Hepatocyte (in vitro differentiated cells): ENCODE measurements around the gene MYO3B. TPM values are rescaled to one million over a fixed set of nuclear protein-coding genes. Genes with fewer than 3 reads are reported as not detected.
A peak's percentile ranks its signal among the peaks of the same experiment; 100 is the strongest.

Source experiments
- DNase-seq: peaks from one replicate; pipeline ENCODE4 v3.0.0-alpha.2; 2016; ENCODE audit warnings: low spot score
- H2AFZ ChIP-seq: fragments of 200-600 bp; sonication (generic); 2 replicates; pipeline ENCODE4 v1.6.0; 2016; ENCODE audit warnings: antibody characterized with exemption, mild to moderate bottlenecking
- H3K27ac ChIP-seq: fragments of 200-600 bp; sonication (generic); 2 replicates; pipeline ENCODE4 v1.5.1; 2016; ENCODE audit warnings: mild to moderate bottlenecking
- H3K27me3 ChIP-seq: fragments of 200-600 bp; sonication (generic); 2 replicates; pipeline ENCODE4 v1.6.1; 2016
- H3K36me3 ChIP-seq: fragments of 200-600 bp; sonication (generic); replicated peaks from 2 replicates; pipeline ENCODE4 v1.5.1; 2016; ENCODE audit warnings: low read depth; ENCODE audit not compliant: insufficient read depth
- H3K4me1 ChIP-seq: fragments of 200-600 bp; sonication (generic); 2 replicates; pipeline ENCODE4 v1.5.1; 2016; ENCODE audit warnings: mild to moderate bottlenecking, moderate library complexity; ENCODE audit not compliant: insufficient read depth
- H3K4me2 ChIP-seq: fragments of 200-600 bp; sonication (generic); 2 replicates; pipeline ENCODE4 v1.6.0; 2016
- H3K4me3 ChIP-seq: fragments of 200-600 bp; sonication (generic); 2 replicates; pipeline ENCODE4 v1.5.1; 2016; ENCODE audit warnings: mild to moderate bottlenecking
- H3K79me2 ChIP-seq: fragments of 200-600 bp; sonication (generic); 2 replicates; pipeline ENCODE4 v1.6.0; 2017; ENCODE audit warnings: mild to moderate bottlenecking
- H3K9me2 ChIP-seq: fragments of 200-600 bp; sonication (generic); replicated peaks from 2 replicates; pipeline ENCODE4 v1.6.0; 2017; ENCODE audit warnings: mild to moderate bottlenecking; ENCODE audit not compliant: insufficient read depth
- H3K9me3 ChIP-seq: fragments of 200-600 bp; sonication (generic); 2 replicates; pipeline ENCODE4 v1.5.1; 2016; ENCODE audit warnings: low read depth, mild to moderate bottlenecking
- H4K20me1 ChIP-seq: fragments of 200-600 bp; sonication (generic); 2 replicates; pipeline ENCODE4 v1.6.0; 2016; ENCODE audit warnings: mild to moderate bottlenecking; ENCODE audit not compliant: insufficient read depth, poor library complexity, severe bottlenecking
- EZH2 ChIP-seq: fragments of 200-600 bp; sonication (generic); IDR thresholded peaks from 2 replicates; pipeline ENCODE4 v1.6.1; 2016; ENCODE audit warnings: antibody characterized with exemption, mild to moderate bottlenecking, borderline replicate concordance
- EZH2phosphoT487 ChIP-seq: fragments of 200-600 bp; sonication (generic); IDR thresholded peaks from one replicate; pipeline ENCODE4 v1.6.1; 2018; ENCODE audit warnings: antibody characterized with exemption, mild to moderate bottlenecking, low read depth, moderate library complexity; ENCODE audit not compliant: unreplicated experiment, severe bottlenecking
- WGBS: methylation state at CpG from one replicate; pipeline ENCODE4 v1.1.6; 2016; ENCODE audit warnings: low lambda C conversion rate; ENCODE audit errors: missing lambda C conversion rate; 5-methylcytosine and 5-hydroxymethylcytosine counted together
- polyA plus RNA-seq: library from polyadenylated mRNA; unstranded; fragments of >200 nt; fragmentation: Nextera tagmentation; extraction: Ambion mirVana; gene quantifications from 2 replicates; pipeline ENCODE4 v1.2.1, GENCODE V29; 2016
- total RNA-seq: library from RNA; depleted of rRNA; stranded (reverse); fragments of >200 nt; gene quantifications from 2 replicates; pipeline ENCODE4 v1.2.3, GENCODE V29; 2014
- TF ChIP-seq, protein P1 (sequence below): fragments of 200-600 bp; sonication (generic); IDR thresholded peaks from 2 replicates; pipeline ENCODE4 v1.5.1; 2016; ENCODE audit warnings: antibody characterized with exemption, mild to moderate bottlenecking; ENCODE audit not compliant: poor library complexity

MYO3B gene
- total and polyA plus RNA-seq, 2 experiments from 2014 or later, result 0.63 to 1.1 TPM

- Histone ChIP-seq H4K20me1 (no peaks in the 10 kb centered on the region), H3K36me3 (no peaks in the 10 kb centered on the region), H3K4me2 (no peak overlapping the region), H3K4me1 (no peaks in the 10 kb centered on the region), H2AFZ (no peak overlapping the region), H3K27ac (no peak overlapping the region), H3K9me3 (no peaks in the 10 kb centered on the region), H3K27me3 (peaks cover 14% of the 10 kb centered on the region), H3K4me3 (no peak overlapping the region), H3K9me2 (no peaks in the 10 kb centered on the region), H3K79me2 (no peaks in the 10 kb centered on the region)
- TF ChIP-seq, protein P1, sequence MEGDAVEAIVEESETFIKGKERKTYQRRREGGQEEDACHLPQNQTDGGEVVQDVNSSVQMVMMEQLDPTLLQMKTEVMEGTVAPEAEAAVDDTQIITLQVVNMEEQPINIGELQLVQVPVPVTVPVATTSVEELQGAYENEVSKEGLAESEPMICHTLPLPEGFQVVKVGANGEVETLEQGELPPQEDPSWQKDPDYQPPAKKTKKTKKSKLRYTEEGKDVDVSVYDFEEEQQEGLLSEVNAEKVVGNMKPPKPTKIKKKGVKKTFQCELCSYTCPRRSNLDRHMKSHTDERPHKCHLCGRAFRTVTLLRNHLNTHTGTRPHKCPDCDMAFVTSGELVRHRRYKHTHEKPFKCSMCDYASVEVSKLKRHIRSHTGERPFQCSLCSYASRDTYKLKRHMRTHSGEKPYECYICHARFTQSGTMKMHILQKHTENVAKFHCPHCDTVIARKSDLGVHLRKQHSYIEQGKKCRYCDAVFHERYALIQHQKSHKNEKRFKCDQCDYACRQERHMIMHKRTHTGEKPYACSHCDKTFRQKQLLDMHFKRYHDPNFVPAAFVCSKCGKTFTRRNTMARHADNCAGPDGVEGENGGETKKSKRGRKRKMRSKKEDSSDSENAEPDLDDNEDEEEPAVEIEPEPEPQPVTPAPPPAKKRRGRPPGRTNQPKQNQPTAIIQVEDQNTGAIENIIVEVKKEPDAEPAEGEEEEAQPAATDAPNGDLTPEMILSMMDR, result peak; percentile 56
- TF ChIP-seq EZH2 (no peak), EZH2phosphoT487 (no peak)
- peak; percentile 19 for DNase-seq
- 31% methylated on average over 5 of the region's 5 CpGs for WGBS
Measured at GRCh38 chr2:170396799-170397459, 219.0 kb downstream of the MYO3B start.

- no peak for DNase-seq
- Histone ChIP-seq H3K4me3 (no peak overlapping the region), H3K79me2 (no peaks in the 10 kb centered on the region), H3K27ac (no peak overlapping the region), H3K36me3 (no peaks in the 10 kb centered on the region), H3K4me2 (no peak overlapping the region), H3K4me1 (no peaks in the 10 kb centered on the region), H3K9me2 (no peaks in the 10 kb centered on the region), H2AFZ (no peak overlapping the region), H3K27me3 (peaks cover 9% of the 10 kb centered on the region), H4K20me1 (no peaks in the 10 kb centered on the region), H3K9me3 (no peaks in the 10 kb centered on the region)
- 97% methylated on average over 3 of the region's 3 CpGs for WGBS
- no peak for TF ChIP-seq EZH2phosphoT487
- TF ChIP-seq, protein P1, result no peak
Measured at GRCh38 chr2:170401187-170401586, 223.2 kb downstream of the MYO3B start.

GRCh38 chr2:170404846-170405245, 226.9 kb downstream of the MYO3B start:
- Histone ChIP-seq H2AFZ (no peak overlapping the region), H3K27ac (no peak overlapping the region), H3K9me2 (no peaks in the 10 kb centered on the region), H3K4me2 (no peak overlapping the region), H3K79me2 (no peaks in the 10 kb centered on the region), H3K36me3 (no peaks in the 10 kb centered on the region), H3K4me1 (no peaks in the 10 kb centered on the region), H3K9me3 (no peaks in the 10 kb centered on the region), H3K4me3 (no peak overlapping the region), H3K27me3 (peaks cover 8% of the 10 kb centered on the region), H4K20me1 (no peaks in the 10 kb centered on the region)
- WGBS, result 61% methylated on average over 3 of the region's 3 CpGs
- no peak for DNase-seq
- no peak for TF ChIP-seq EZH2phosphoT487
- TF ChIP-seq, protein P1, result no peak
- no peak for TF ChIP-seq EZH2
